ENCODE data around the gene CCDC86.
A peak's percentile ranks its signal among the peaks of the same experiment; 100 is the strongest.

Gene CCDC86

DNA sequence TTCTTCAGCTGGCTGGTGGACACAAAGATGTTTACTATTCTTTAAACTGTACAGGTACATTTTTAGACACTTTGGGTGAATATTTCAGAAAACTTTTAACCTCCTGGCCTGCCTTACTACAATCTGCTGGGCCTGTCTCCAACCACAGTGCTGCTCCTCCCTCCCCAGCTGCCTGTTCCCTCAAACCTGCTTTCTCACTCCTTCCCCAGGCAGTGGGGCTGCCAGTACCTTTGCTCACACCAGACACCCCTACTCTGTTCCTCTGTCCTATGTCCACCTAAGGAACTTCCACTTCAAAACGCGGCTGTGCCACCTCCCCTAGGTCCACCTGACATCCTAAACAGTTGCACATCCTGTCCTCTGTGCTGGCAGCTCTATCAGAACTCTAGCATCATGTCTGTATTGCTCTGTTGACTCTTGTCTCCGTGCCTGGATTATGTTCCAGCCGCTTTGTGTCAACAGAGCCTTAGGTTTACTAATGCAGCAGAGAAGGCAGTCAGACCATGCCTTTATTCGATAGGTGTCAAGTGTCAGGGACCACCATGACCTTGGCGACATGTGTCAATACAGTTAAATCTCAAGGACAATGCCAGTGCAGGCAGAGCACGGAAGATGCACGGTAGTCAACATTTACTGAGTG is 38.9 kb downstream of the CCDC86 start:
- no peak for TF ChIP-seq EZH2 (IDR thresholded peaks at IDR 0.05; ENCODE audit: borderline replicate concordance, low read depth, low read length, severe bottlenecking)
- TF ChIP-seq, protein P1, sequence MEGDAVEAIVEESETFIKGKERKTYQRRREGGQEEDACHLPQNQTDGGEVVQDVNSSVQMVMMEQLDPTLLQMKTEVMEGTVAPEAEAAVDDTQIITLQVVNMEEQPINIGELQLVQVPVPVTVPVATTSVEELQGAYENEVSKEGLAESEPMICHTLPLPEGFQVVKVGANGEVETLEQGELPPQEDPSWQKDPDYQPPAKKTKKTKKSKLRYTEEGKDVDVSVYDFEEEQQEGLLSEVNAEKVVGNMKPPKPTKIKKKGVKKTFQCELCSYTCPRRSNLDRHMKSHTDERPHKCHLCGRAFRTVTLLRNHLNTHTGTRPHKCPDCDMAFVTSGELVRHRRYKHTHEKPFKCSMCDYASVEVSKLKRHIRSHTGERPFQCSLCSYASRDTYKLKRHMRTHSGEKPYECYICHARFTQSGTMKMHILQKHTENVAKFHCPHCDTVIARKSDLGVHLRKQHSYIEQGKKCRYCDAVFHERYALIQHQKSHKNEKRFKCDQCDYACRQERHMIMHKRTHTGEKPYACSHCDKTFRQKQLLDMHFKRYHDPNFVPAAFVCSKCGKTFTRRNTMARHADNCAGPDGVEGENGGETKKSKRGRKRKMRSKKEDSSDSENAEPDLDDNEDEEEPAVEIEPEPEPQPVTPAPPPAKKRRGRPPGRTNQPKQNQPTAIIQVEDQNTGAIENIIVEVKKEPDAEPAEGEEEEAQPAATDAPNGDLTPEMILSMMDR (IDR thresholded peaks at IDR 0.05; ENCODE audit: borderline replicate concordance, extremely low read depth, low read length, poor library complexity, severe bottlenecking) = no peak
- no peaks in the 10 kb centered on the region for H3K4me1 ChIP-seq (ENCODE audit: insufficient read depth, low read length)
- H4K20me1 ChIP-seq (ENCODE audit: insufficient read depth, low read length) = no peaks in the 10 kb centered on the region
- DNase-seq = no peak
- H3K79me2 ChIP-seq (ENCODE audit: insufficient read depth, low read length) = no peaks in the 10 kb centered on the region
- no peak overlapping the region for H3K9ac ChIP-seq (ENCODE audit: low read depth, low read length)
- H3K27ac ChIP-seq (ENCODE audit: low read length) = no peak overlapping the region; the same call in 1 of the 2 replicates
- no peaks in the 10 kb centered on the region for H3K9me3 ChIP-seq (ENCODE audit: insufficient read depth, low read length, severe bottlenecking)
- no peak overlapping the region for H2AFZ ChIP-seq (ENCODE audit: low read depth, low read length)
- peaks cover 10% of the 10 kb centered on the region for H3K36me3 ChIP-seq (ENCODE audit: insufficient read depth, low read length)
- H3K4me3 ChIP-seq (ENCODE audit: low read depth in 1 of 2, low read length in 2 of 2) = no peak overlapping the region
- H3K27me3 ChIP-seq (ENCODE audit: insufficient read depth, low read length, poor library complexity) = no peaks in the 10 kb centered on the region
- peak; percentile 33; the same call in 1 of the 3 replicates for ATAC-seq (ENCODE audit: insufficient read depth, low read depth)
- H3K4me2 ChIP-seq (ENCODE audit: insufficient read depth, low read length) = no peak overlapping the region

DNA sequence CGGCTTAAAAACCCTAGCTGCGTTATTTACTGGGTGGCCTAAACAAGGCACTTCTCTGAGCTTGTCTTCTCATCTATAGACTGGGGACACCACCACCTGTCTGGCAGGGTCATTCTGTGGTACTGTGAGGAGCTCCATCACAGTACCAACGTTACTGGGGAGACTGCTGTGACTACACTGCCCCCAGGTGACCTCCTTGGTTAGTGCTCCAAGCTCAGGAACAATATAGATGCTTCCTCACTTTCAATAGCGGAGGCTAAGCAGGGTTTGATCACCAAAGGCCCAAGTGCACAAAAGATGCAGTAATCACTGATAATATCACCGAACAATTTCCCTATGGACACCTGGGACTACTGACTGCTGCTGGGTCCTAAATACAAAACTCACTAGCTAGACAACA is 45.6 kb downstream of the CCDC86 start:
- Histone ChIP-seq H3K4me2 (ENCODE audit: insufficient read depth, low read length) (no peak overlapping the region), H2AFZ (ENCODE audit: low read depth, low read length) (no peak overlapping the region), H3K4me1 (ENCODE audit: insufficient read depth, low read length) (no peaks in the 10 kb centered on the region), H3K9me3 (ENCODE audit: insufficient read depth, low read length, severe bottlenecking) (no peaks in the 10 kb centered on the region), H3K9ac (ENCODE audit: low read depth, low read length) (no peak overlapping the region), H4K20me1 (ENCODE audit: insufficient read depth, low read length) (peaks cover 8% of the 10 kb centered on the region; the same call in 1 of the 2 replicates), H3K27ac (ENCODE audit: low read length) (no peak overlapping the region), H3K79me2 (ENCODE audit: insufficient read depth, low read length) (no peaks in the 10 kb centered on the region), H3K36me3 (ENCODE audit: insufficient read depth, low read length) (peaks cover 30% of the 10 kb centered on the region), H3K27me3 (ENCODE audit: insufficient read depth, low read length, poor library complexity) (no peaks in the 10 kb centered on the region), H3K4me3 (ENCODE audit: low read depth in 1 of 2, low read length in 2 of 2) (no peak overlapping the region)
- TF ChIP-seq, protein P1 (IDR thresholded peaks at IDR 0.05; ENCODE audit: borderline replicate concordance, extremely low read depth, low read length, poor library complexity, severe bottlenecking) = peak; percentile 79
- no peak for TF ChIP-seq EZH2 (IDR thresholded peaks at IDR 0.05; ENCODE audit: borderline replicate concordance, low read depth, low read length, severe bottlenecking)
- peak; percentile 77 for DNase-seq
- ATAC-seq (ENCODE audit: insufficient read depth, low read depth) = peak; percentile 98

DNA sequence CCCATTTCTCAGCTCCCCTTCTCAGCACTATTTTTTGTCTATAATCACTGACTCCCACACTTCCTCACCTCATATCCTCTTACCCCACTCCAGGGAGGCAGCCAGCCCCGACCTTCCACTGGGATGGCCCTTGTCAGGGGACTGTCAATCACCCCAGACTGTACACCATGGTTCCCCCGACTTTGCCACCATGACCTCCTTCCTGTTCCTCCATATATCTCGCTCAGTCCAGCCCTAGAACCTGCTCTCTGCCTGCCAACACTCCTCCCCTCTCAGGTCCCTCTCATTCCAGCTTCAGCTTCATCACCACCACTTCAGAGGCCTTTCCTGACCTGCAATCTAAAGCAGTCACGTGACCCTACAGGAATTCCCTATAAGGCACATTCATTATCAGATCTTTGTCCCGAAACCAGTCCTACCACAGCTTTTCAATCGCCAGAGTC is 48.0 kb downstream of the CCDC86 start:
- Histone ChIP-seq H3K4me1 (ENCODE audit: insufficient read depth, low read length) (no peaks in the 10 kb centered on the region), H3K36me3 (ENCODE audit: insufficient read depth, low read length) (peaks cover 48% of the 10 kb centered on the region), H3K27me3 (ENCODE audit: insufficient read depth, low read length, poor library complexity) (no peaks in the 10 kb centered on the region), H3K4me2 (ENCODE audit: insufficient read depth, low read length) (no peak overlapping the region), H2AFZ (ENCODE audit: low read depth, low read length) (no peak overlapping the region), H3K4me3 (ENCODE audit: low read depth in 1 of 2, low read length in 2 of 2) (no peak overlapping the region), H3K79me2 (ENCODE audit: insufficient read depth, low read length) (no peaks in the 10 kb centered on the region), H3K9ac (ENCODE audit: low read depth, low read length) (no peak overlapping the region), H3K9me3 (ENCODE audit: insufficient read depth, low read length, severe bottlenecking) (no peaks in the 10 kb centered on the region), H4K20me1 (ENCODE audit: insufficient read depth, low read length) (peaks cover 12% of the 10 kb centered on the region; the same call in 1 of the 2 replicates), H3K27ac (ENCODE audit: low read length) (no peak overlapping the region)
- TF ChIP-seq EZH2 (IDR thresholded peaks at IDR 0.05; ENCODE audit: borderline replicate concordance, low read depth, low read length, severe bottlenecking) = no peak
- TF ChIP-seq, protein P1 (IDR thresholded peaks at IDR 0.05; ENCODE audit: borderline replicate concordance, extremely low read depth, low read length, poor library complexity, severe bottlenecking) = no peak
- DNase-seq (no peak), ATAC-seq (ENCODE audit: insufficient read depth, low read depth) (no peak)
